ENCODE results near the gene NODAL.
A peak's percentile ranks its signal among the peaks of the same experiment; 100 is the strongest.
"Not testable (repeated sequence)": the region's sequence is repeated elsewhere in the genome, so short reads cannot be mapped to it uniquely, and the experiment has no call there.

NODAL gene

GRCh38 chr10:70441161-70441894, at the start of gene NODAL:
Gene NODAL (minus strand): TSS chr10:70441681. CDS start chr10:70441667, 14 bp downstream.
- no peak for DNase-seq

DNA sequence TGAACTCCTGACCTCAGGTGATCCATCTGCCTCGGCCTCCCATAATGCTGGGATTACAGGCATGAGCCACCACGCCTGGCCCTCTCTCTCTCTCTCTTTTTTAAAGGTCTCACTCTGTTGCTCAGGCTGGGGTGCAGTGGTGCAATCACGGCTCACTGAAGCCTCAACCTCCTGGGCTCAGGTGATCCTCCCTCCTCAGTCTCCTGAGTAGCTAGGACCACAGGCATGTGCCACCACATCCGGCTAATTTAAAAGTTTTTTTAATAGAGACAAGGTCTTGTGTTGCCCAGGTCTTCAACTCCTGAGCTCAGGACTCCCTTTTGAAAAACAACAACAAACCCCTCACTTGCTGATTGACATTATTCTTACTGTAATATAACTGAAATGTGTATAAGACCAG, 48.7 kb upstream of the NODAL start:
- no peak for DNase-seq

DNA sequence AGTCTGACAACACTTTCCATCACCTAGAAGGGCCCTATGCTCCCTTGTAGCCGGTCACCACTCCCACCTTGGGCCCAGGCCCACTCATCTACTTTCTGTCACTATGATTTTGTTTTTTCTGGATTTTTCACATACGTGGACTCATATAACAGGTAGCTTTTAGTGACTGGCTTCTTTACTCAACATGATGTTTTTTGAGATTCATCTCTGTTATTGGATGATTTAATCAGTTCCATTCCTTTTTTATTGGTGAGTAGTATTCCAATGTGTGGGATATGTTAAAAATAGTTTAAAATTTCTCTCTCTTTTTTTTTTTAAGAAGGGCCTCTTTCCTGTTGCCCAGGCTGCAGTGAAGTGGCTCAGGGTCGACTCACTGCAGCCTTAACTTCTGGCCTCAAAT, 46.3 kb upstream of the NODAL start:
- no peak for DNase-seq

DNA sequence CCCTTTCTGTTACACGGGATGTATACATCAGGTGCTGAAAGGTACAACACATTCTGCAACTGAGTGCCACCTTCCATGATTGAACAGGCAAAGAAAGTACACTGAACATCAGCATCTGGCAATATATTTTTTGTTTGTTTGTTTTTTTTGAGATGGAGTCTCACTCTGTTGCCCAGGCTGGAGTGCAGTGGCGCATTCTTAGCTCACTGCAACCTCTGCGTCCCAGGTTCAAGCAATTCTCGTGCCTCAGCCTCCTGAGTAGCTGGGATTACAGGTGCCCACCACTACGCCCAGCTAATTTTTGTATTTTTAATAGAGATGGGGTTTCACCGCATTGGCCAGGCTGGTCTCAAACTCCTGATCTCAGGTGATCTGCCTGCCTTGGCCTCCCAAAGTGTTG, 42.4 kb upstream of the NODAL start:
- DNase-seq, result not testable (repeated sequence)

GRCh38 chr10:70482982-70483760, 41.7 kb upstream of the NODAL start:
- no peak for DNase-seq

DNA sequence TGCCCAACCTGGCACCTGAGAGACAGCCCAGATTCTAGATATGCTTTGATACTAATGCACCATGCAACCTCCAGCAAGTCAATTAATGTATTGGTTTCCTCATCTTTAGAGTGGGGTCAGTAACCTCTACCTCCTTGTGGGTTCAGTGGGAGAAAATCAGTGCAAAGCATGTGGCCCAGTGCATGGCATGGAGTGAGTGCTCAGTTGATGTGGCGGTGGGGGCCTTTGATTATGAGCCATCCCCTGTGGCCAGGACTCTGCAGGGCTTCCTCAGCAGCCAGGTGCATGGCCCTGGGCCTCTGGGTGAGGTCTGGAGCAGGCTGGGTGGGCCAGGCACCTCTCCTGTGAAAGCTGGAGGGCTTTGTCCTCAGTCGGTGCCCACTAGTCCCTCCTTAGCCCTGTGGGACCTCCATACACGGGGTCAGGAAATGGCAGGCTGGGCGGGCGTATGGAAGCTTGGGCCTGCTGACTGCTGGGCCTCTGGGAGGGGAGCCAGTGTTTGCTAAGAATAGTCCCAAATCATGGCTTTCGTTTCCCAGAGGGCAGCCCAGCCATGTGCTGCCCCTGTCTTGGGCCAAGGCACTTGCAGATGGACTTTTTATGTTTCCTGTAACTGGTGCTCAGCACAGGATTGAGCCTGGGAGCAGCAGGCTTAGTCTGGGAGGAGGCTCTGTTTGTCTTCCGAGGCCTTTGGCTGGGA, 40.5 kb upstream of the NODAL start:
- DNase-seq, result no peak

- no peak for DNase-seq
These were observed 39.6 kb upstream of the NODAL start for GRCh38 chr10:70481105-70481504.

DNA sequence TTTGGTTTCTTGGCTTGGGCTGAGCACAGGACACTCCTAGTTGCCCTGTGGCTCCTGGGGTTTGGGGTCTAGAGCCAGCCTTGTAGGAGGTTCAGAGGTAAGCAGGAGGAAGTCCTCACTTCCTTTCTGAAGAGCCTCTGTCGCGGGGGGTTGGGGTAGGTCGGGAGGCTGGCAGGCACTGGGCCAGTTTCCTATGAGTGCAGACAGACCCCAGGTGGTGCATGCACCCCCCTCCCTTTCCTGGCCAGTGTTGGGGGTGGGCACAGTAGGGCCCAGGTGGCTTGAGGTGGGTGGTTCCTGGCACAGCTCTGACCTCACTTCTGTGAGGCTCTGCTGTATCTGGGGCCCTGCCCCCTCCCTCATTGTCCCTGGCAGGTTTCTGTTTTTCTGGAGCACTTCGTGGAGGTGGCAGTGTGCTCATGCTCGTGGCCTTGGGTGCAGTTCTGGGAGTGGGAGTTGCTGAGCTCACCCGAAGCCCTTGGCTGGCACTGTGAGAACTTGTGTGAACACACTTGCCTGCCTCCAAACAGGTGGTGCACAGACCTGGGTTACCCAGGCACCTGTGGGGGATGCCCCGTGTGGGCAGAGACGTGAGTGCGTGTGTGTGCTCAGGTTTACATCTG, 38.9 kb upstream of the NODAL start:
- no peak for DNase-seq

DNA sequence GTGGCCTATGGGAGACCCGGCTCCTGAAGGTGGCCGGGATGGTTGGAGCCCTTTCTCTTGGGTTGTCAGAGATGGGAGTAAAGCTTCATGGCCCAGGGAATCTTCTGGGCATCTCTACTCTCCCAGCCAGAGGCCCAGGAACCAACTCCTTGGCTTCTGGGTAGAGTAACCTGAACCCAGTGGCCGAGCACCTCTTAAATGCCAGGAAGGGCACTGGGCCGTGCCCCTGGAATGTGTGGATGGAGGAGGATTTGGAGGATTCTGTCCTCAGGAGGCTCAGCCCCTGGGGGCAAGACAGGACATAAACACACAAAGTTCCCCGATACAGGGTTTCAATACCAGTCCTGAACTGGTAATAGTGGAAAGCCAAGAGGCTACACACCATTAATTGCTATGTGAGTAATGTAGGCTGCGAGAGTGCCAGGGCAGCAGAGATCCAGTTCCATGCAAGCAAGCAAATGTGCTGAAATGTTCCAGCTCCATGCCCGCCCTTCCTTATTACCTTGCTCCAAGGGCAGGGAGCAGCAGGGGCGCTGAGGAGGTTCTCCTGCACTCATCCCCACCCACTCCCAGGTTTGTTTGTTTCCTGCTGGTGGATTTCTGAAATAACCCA, 38.3 kb upstream of the NODAL start:
- no peak for DNase-seq

DNA sequence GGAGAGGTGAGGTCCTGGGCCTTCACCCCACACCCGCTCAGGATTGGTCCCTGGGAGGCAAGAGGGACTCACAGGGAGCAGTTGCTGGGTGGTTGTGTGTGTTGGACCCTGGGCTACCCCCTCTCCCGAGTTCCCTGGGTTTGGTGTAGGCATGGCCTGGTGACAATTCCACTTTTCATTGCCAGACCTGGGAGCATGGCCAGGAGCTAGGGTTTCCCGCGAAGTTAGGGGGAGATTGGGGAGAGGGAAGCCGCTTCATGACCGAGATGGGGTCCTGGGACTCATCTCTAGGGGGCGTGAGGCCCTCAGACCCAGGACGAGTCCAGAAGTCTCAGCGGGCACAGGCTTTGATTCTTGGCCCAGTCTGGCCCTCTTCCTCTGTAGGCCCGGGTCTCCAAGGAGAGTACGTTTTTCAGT, 37.7 kb upstream of the NODAL start:
- DNase-seq, result no peak

GRCh38 chr10:70478191-70479164, 37.0 kb upstream of the NODAL start, which contains the start of gene PALD1:
Gene PALD1 (plus strand): TSS chr10:70478767. CDS start chr10:70525952, 47,185 bp downstream.
- peak in 1 of 2 experiments; percentile 63 for DNase-seq

DNA sequence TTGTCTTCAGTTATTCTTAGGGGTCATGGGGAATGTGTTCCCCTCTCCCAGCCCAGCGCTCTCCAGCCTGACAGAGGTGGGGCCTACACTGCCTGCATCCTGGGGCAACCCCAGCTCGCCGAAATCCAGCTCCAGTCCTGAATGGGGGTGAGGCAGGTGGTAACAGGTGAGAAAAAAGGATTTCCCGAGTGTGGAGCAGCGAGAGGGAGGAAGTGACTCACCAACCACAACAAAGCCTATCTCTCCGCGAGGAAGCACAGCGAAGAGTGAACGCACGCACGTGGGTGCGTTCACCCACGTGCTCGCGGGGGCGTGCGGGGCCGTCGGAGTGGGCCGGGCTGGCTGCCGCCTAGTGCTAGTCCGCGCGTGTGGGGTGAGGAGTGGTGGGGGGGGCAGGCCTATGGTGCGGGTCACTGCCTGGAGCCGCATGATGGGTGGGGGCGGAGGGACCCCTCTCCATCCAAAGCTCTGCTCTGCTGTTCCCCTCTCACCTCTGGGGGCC, 36.2 kb upstream of the NODAL start:
- no peak for DNase-seq

GRCh38 chr10:70476249-70477035, 35.0 kb upstream of the NODAL start:
- DNase-seq, result no peak

GRCh38 chr10:70475661-70476060, 34.2 kb upstream of the NODAL start:
- DNase-seq, result no peak

DNA sequence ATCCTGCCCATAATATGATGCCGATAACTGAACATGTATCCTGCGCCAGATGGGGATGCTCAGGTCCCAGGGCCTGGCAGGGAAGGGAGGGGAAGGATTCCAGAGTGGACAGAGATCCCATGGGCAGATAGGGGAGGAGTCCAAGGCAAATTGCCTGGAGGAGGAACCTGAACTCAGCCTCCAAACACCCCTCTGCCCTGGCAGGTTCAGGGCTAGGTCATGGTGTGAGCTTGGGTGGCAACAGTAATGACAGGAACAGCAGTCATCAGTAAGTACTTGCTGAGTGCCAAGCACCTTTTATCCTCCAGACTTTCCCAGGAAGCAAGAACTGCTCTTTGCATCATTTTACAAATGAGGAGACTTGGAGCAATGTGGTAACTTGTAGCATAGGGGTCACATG, 33.3 kb upstream of the NODAL start:
- DNase-seq, result no peak

DNA sequence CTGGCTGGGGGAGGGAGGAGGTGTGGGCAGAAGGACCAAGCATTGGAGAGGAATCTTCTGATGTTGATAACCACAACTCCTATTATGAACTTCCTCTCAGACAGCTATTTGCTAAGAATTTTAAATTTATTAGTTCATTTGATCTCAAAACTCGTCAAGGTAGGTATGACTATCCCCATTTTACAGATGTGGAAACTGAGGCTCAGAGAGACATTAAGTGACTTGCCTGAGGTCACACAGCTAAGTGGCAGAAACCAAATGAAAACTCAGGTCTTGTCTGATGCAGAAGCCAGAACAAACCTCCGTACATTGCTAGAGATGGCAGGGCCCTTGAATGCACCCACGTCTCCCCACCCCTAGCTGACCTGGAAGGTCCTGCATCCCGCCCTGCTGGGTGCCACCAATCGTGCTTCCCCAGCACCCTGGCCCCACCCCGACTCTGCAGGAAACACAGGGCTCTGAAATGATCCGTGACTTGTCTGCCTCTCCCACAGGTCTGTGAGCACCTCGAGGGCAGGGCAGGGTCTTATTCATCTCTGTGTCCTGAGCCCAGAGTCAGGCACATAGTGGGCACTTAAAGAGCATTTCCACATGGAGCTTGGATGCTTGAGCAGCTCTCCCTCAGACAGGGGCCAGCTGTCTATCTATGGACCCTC, 31.4 kb upstream of the NODAL start:
- DNase-seq, result no peak

DNA sequence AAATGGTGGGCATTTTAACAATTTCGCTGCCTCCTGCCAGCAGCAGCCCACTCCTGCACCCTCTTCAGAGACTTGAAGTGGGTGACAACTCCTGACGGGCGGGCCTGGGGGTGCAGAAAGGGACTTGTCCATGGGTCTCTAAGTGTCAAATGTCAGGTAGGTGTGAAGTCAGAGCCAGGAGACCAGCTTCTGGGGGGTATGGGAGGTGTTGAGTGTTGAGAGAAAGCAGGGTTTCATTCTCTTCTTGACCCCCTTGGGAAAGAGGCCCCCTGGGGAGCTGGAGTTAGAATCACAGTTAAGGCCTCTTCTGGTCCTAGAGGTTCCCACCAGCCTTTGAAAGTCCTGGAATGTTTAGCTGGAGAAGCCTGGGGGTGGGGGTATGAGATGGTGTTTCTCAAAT, 25.5 kb upstream of the NODAL start:
- no peak for DNase-seq

DNA sequence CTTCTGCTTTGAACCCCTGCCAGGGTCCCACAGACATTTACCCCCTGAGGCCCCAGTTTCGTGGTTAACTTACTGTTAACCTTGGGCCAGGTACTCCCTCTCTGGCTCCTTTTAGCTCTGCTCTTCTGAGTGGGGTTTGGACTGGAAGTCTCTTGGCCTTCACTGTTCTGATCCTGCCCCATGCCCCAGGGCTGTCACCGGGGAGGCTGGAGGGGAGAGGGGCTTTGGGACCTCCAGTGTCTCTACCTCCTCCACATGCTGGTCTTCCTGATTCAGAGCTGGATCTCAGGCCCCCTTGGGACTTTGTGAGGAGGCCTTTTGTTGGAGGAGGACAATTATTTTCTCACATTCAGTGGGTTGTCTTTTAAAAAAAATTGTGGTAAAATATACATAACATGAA, 24.4 kb upstream of the NODAL start:
- DNase-seq, result no peak

DNA sequence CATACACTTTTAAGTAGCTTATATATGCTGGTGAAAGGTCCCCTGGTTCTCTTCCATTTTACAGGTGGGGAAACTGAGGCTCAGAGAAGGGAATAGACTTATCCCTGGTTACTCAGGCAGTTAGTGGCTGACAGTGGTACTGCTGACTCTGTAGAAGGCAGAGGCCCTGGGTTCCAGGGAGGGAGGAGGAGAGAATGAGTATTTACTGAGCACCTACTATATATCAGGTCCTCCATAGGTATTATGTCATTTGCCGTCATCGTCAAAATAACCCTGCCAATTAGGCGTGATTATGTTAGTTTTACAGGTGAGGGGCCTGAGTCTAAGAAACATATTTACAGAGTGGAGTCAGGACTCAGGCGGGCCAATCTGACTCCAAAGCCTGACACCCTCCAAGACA, 23.8 kb upstream of the NODAL start:
- DNase-seq, result no peak

All from NCI-H526 (cell line).